Kidney (tissue), 14 donors: Measurements from ENCODE around the gene VEZT. TPM values are rescaled to one million over a fixed set of nuclear protein-coding genes. Genes with fewer than 3 reads are reported as not detected.
A peak's percentile ranks its signal among the peaks of the same experiment; 100 is the strongest.

Source experiments
- DNase-seq, 5 donors: peaks; one replicate each; pipeline ENCODE4 v3.0.0-alpha.2; 2013 to 2020
- FAIRE-seq: peaks from 2 replicates; lab custom pipeline; 2012; peaks lifted over from hg19 to GRCh38; lab: Jason Lieb, UNC
- H3K27ac ChIP-seq, 2 donors: one replicate each; pipeline ENCODE4 v1.7.0; 2013; ENCODE audit warnings: low read depth in 2 of 2, low read length in 2 of 2, inconsistent platforms in 1 of 2
- H3K27me3 ChIP-seq: one replicate; pipeline ENCODE4 v1.7.1; 2013; ENCODE audit warnings: low read length, inconsistent platforms; ENCODE audit not compliant: control insufficient read depth, insufficient read depth
- H3K36me3 ChIP-seq, 3 donors: one replicate each; pipeline versions ENCODE4 v1.7.0 to v1.7.1; 2013; ENCODE audit warnings: low read length in 3 of 3, control low read depth in 1 of 3, inconsistent platforms in 1 of 3; ENCODE audit not compliant: insufficient read depth in 3 of 3, control insufficient read depth in 2 of 3
- H3K4me1 ChIP-seq, 3 donors: one replicate each; pipeline versions ENCODE4 v1.7.0 to v1.7.1; 2013; ENCODE audit warnings: low read length in 3 of 3, inconsistent platforms in 1 of 3, low read depth in 1 of 3; ENCODE audit not compliant: control insufficient read depth in 2 of 3, insufficient read depth in 2 of 3
- H3K4me3 ChIP-seq, 3 donors: one replicate each; pipeline versions ENCODE4 v1.7.0 to v1.8.1; 2013; ENCODE audit warnings: low read length in 3 of 3, control low read depth in 1 of 3, inconsistent platforms in 1 of 3
- H3K9ac ChIP-seq, 3 donors: one replicate each; pipeline versions ENCODE4 v1.7.0 to v1.7.1; 2013; ENCODE audit warnings: low read length in 3 of 3, control low read depth in 1 of 3, inconsistent platforms in 1 of 3
- H3K9me3 ChIP-seq, 3 donors: one replicate each; pipeline versions ENCODE4 v1.7.0 to v1.7.1; 2013; ENCODE audit warnings: low read length in 3 of 3, control low read depth in 1 of 3, inconsistent platforms in 1 of 3; ENCODE audit not compliant: control insufficient read depth in 2 of 3, insufficient read depth in 1 of 3
- CTCF ChIP-seq: IDR thresholded peaks from 3 replicates; pipeline ENCODE4 v1.5.1; 2012; ENCODE audit warnings: mild to moderate bottlenecking, moderate library complexity, borderline replicate concordance; ENCODE audit not compliant: insufficient read depth; ENCODE audit errors: extremely low read depth
- intact Hi-C: fragments of 100-400 bp; cut with DNase I; formaldehyde crosslinking; loops from one replicate; pipeline ENCODE4 v1.11.1; 2022
- polyA plus RNA-seq: library from polyadenylated mRNA; stranded (reverse); fragments of 350-450 nt; fragmentation: Illumina TruSeq; extraction: RNeasy Lipid Tissue Mini Kit (QIAGEN cat#74804); gene quantifications from one replicate; pipeline ENCODE4 v1.2.3, GENCODE V29; 2014; ENCODE audit warnings: low read depth, low replicate concordance; ENCODE audit not compliant: insufficient read depth
- total RNA-seq: library from RNA; stranded (reverse); fragmentation: NEBNext Ultra II Directional; extraction: Animal tissue kit (Norgen Biotek cat#: 25700); gene quantifications from one replicate; pipeline ENCODE4 v1.2.1, GENCODE V29; 2021
- donor health status: control.
- donor health status: control.
- donor health status: control.
- donor health status: control.
- donor health status: control.
- donor health status: DM: yes; HTN: yes; CAD: no.
- donor health status: Normal renal cell carcinoma (clear cell type).

Gene VEZT
- total and polyA plus RNA-seq, 2 donors from 2014 or later: 24.8 to 69.0 TPM

DNA sequence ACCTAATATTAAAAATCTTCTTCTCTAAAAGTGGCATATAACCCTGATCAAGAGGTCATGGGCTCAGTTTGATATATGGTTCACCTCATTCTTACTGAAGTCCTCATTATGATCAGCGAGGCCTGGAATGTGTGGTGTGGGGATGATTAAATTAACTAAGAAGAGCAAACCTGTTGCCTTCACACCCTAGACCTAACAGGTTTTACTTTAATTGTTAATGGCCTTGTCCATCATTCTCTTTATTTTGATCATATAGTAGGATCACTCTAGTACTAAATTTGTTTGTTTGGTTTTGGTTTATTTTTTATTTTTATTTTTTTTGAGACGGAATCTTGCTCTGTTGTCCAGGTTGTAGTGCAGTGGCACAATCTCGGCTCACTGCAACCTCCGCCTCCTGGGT is 43.5 kb downstream of the VEZT start:
- Histone ChIP-seq H3K27ac (no peak overlapping the region), H3K27me3 (no peaks in the 10 kb centered on the region), H3K9me3 (no peaks in the 10 kb centered on the region), H3K36me3 (peaks cover 3 to 18% (median 6%) of the 10 kb centered on the region in 3 donors), H3K9ac (no peak overlapping the region), H3K4me3 (no peak overlapping the region), H3K4me1 (no peaks in the 10 kb centered on the region)
- DNase-seq (no peak), FAIRE-seq (no peak)
- intact Hi-C loops: no loop called here
- no peak for TF ChIP-seq CTCF

- no peak for TF ChIP-seq CTCF
- H3K9ac ChIP-seq: no peak overlapping the region
- H3K27ac ChIP-seq: no peak overlapping the region
- peaks cover 7 to 19% (median 9%) of the 10 kb centered on the region in 3 donors for H3K36me3 ChIP-seq
- intact Hi-C loops: no loop called here
- FAIRE-seq (no peak), DNase-seq (peak in 3 of 5 donors; percentile 16 to 54 (median 18))
- H3K27me3 ChIP-seq: no peaks in the 10 kb centered on the region
- H3K4me3 ChIP-seq: no peak overlapping the region
- H3K4me1 ChIP-seq: no peaks in the 10 kb centered on the region
- H3K9me3 ChIP-seq: no peaks in the 10 kb centered on the region
These were observed 45.2 kb downstream of the VEZT start for GRCh38 chr12:95262808-95263207.

DNA sequence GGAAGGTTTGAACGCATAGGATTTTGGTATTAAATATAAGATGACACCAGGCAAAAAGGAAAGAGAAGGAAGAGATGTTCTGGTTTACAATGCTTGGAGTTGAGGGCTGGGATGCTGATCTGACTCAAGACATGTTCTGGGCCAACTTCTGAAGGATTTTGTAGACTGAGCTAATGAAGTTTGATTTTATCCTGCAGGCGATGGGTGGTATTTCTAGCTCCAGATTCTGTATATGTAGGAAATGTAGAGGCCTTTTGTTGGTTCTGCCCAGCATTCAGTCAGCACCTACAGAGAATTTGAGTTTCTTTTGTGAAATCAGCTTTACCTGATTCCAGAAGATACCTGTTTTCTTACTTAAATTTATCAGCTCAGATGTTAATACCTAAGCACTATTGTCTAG is 48.2 kb downstream of the VEZT start:
- H3K9me3 ChIP-seq: no peaks in the 10 kb centered on the region
- no peak overlapping the region for H3K9ac ChIP-seq
- H3K4me3 ChIP-seq: no peak overlapping the region
- no peak for TF ChIP-seq CTCF
- no peak for FAIRE-seq
- H3K27ac ChIP-seq: no peak overlapping the region
- peaks cover 9 to 34% (median 10%) of the 10 kb centered on the region in 3 donors for H3K36me3 ChIP-seq
- no peaks in the 10 kb centered on the region for H3K27me3 ChIP-seq
- H3K4me1 ChIP-seq: no peaks in the 10 kb centered on the region
- intact Hi-C loops: no loop called here
- DNase-seq: no peak

DNA sequence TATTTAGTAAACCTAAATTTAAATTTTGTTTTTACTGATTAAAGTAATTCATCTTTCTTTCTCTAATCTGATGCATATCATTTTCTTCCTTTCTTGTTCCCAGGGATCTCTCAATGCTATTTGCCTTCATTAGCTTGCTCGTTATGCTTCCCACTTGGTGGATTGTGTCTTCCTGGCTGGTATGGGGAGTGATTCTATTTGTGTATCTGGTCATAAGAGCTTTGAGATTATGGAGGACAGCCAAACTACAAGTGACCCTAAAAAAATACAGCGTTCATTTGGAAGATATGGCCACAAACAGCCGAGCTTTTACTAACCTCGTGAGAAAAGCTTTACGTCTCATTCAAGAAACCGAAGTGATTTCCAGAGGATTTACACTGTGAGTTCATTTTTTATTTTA is 48.6 kb downstream of the VEZT start:
- no peak for TF ChIP-seq CTCF
- H3K9me3 ChIP-seq: no peaks in the 10 kb centered on the region
- no peak for FAIRE-seq
- H3K36me3 ChIP-seq: peaks cover 9 to 36% (median 10%) of the 10 kb centered on the region in 3 donors
- no peak overlapping the region for H3K4me3 ChIP-seq
- DNase-seq: no peak
- no peaks in the 10 kb centered on the region for H3K4me1 ChIP-seq
- intact Hi-C loops: no loop called here
- no peak overlapping the region for H3K27ac ChIP-seq
- H3K27me3 ChIP-seq: no peaks in the 10 kb centered on the region
- no peak overlapping the region for H3K9ac ChIP-seq
